Naive thymus-derived CD4-positive, alpha-beta T cell (primary cell): ENCODE data around the gene GALNT14. TPM values are rescaled to one million over a fixed set of nuclear protein-coding genes. Genes with fewer than 3 reads are reported as not detected.

ENCODE experiments used
- ATAC-seq: fragments of 150-1000 bp; cut with Tn5 transposase; 2 replicates; pipeline ENCODE4 v1.10.0; 2021; ENCODE audit warnings: mild to moderate bottlenecking, moderate library complexity
- CTCF ChIA-PET: fragments of 350-600 bp; sonication (Branson Sonifier 250); formaldehyde crosslinking; loops from one replicate; lab custom pipeline; 2021; ENCODE audit warnings: antibody characterized with exemption; lab: Charles Lee
- POLR2A ChIA-PET: fragments of 350-600 bp; sonication (Branson Sonifier 250); formaldehyde crosslinking; loops from one replicate; lab custom pipeline; 2021; ENCODE audit warnings: antibody characterized with exemption, inconsistent platforms; lab: Charles Lee
- DNase-seq, 9 donors: peaks; one replicate each; pipeline versions ENCODE4 v3.0.0 to v3.0.0-alpha.2; 2020 to 2022; ENCODE audit warnings: mixed read lengths in 1 of 9
- H3K27ac ChIP-seq: one replicate; pipeline ENCODE4 v1.7.0; 2013; ENCODE audit warnings: mild to moderate bottlenecking, low read depth, low read length, moderate library complexity
- H3K27me3 ChIP-seq, 2 donors: one replicate each; pipeline ENCODE4 v1.7.0; 2013; ENCODE audit warnings: low read length in 2 of 2, mild to moderate bottlenecking in 2 of 2, moderate library complexity in 2 of 2; ENCODE audit not compliant: control insufficient read depth in 2 of 2, insufficient read depth in 2 of 2
- H3K36me3 ChIP-seq, 3 experiments: 1 replicate in 2 of 3; 2 replicates in 1 of 3; pipeline ENCODE4 v1.7.0; 2013; ENCODE audit warnings: low read length in 3 of 3, mild to moderate bottlenecking in 3 of 3, moderate library complexity in 1 of 3; ENCODE audit not compliant: insufficient read depth in 3 of 3, control insufficient read depth in 2 of 3
- H3K4me1 ChIP-seq, 2 donors: one replicate each; pipeline ENCODE4 v1.7.0; 2013; ENCODE audit warnings: low read length in 2 of 2, mild to moderate bottlenecking in 2 of 2, moderate library complexity in 1 of 2; ENCODE audit not compliant: control insufficient read depth in 2 of 2, insufficient read depth in 2 of 2
- H3K4me3 ChIP-seq: 2 replicates; pipeline ENCODE4 v1.7.0; 2013; ENCODE audit warnings: mild to moderate bottlenecking, low read length
- H3K9me3 ChIP-seq, 3 experiments: 1 replicate in 2 of 3; 2 replicates in 1 of 3; pipeline ENCODE4 v1.7.0; 2013; ENCODE audit warnings: low read length in 3 of 3; ENCODE audit not compliant: control insufficient read depth in 2 of 3
- H3K27ac Mint-ChIP-seq, 9 donors: one replicate each; pipeline ENCODE4 v1.8.0; 2020 to 2022; ENCODE audit warnings: mixed read lengths in 9 of 9, mild to moderate bottlenecking in 8 of 9, moderate library complexity in 5 of 9, inconsistent platforms in 2 of 9
- H3K27me3 Mint-ChIP-seq, 5 donors: one replicate each; pipeline ENCODE4 v1.8.0; 2021 to 2022; ENCODE audit warnings: mixed read lengths in 5 of 5, mild to moderate bottlenecking in 1 of 5
- H3K36me3 Mint-ChIP-seq, 5 donors: one replicate each; pipeline ENCODE4 v1.8.0; 2020 to 2022; ENCODE audit warnings: mixed read lengths in 5 of 5, mild to moderate bottlenecking in 3 of 5, inconsistent platforms in 1 of 5
- H3K4me1 Mint-ChIP-seq, 7 donors: one replicate each; pipeline ENCODE4 v1.8.0; 2020 to 2022; ENCODE audit warnings: mixed read lengths in 7 of 7, mild to moderate bottlenecking in 3 of 7, inconsistent platforms in 1 of 7
- H3K4me3 Mint-ChIP-seq, 10 donors: one replicate each; pipeline ENCODE4 v1.8.0; 2020 to 2022; ENCODE audit warnings: mild to moderate bottlenecking in 10 of 10, mixed read lengths in 10 of 10, moderate library complexity in 6 of 10, inconsistent platforms in 2 of 10
- H3K9me3 Mint-ChIP-seq, 11 donors: one replicate each; pipeline ENCODE4 v1.8.0; 2020 to 2022; ENCODE audit warnings: mixed read lengths in 11 of 11, mild to moderate bottlenecking in 4 of 11, inconsistent platforms in 1 of 11, moderate library complexity in 1 of 11
- intact Hi-C, 2 donors: fragments of 100-400 bp; cut with micrococcal nuclease; formaldehyde crosslinking; loops; one replicate each; pipeline ENCODE4 v1.15.1; 2023
- polyA plus RNA-seq, 2 donors: library from polyadenylated mRNA; unstranded; fragments of 300-500 nt; fragmentation: Illumina TruSeq; gene quantifications; one replicate each; pipeline ENCODE4 v1.2.3, GENCODE V29; 2021
- total RNA-seq, 6 experiments: library from RNA in 5 of 6; stranded (reverse) in 5 of 6; gene quantifications; 1 replicate in 5 of 6; 2 replicates in 1 of 6; pipeline ENCODE4 v1.2.3 and lab custom pipeline; 2021 to 2026

Gene GALNT14
- total and polyA plus RNA-seq, 7 experiments from 2014 or later, result 0.64 to 1.1 TPM; not detected in 5

DNA sequence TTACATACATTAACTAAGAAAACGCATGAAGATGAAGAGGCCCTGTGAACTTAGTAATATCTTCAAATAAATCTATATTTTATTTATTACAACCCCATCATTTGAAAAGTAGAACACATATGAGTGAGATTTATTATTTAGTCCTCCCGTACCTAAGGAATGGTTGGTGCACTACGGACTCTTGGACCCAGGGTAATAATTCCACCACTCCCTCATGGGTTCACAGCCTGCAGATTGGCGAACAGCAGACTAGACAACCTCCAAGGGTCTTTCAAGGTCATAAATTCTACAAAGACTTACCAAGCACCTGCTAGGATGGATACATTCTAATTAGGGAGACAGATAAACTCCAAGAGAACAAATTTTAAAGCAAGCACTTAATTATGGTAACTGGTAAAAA, 51.6 kb downstream of the GALNT14 start:
- peaks cover 0 to 9% (median 4%) of the 10 kb centered on the region in 5 donors for H3K27me3 Mint-ChIP-seq

DNA sequence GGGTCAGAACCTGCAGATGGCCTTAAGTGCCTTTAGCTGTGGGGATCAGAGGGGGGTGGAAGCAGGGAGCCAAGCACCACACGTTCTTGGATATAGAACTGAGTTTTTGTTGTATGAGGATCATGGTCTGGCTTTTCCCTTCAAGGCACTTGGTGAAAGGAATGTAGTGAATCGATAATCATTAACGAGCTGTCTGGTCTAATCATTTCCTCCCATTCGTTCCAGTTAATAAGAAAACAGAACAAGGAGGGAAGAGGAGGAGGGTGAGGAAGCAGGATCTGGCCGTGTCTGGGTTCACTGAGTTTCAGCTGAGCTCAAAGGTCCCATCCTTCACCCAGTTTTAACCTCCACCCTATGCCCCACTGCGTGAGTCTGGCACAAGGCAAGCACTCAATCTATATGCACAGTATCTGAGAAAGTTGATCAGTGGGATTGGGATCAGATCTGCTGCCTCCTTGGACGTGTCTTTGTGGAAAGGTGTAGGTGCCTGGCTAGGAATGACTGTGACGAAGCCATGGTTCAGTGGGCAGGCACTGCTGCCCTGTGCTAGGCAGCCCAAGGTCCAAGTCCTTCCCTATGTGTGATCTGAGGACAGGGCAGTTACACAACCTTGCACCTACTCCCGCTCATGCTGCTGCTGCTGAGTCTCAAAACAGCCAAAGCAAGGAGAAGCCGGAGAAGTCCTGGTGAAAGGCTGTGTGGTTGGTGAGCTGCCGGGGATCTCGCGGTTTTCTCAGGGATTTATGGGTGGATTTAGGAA, 54.8 kb downstream of the GALNT14 start:
- DNase-seq (no peak), ATAC-seq (no peak)
- no peaks in the 10 kb centered on the region for H3K27me3 ChIP-seq
- intact Hi-C loops, result no loop called here
- H3K27ac ChIP-seq, result no peak overlapping the region
- POLR2A ChIA-PET, result no interaction called here
- H3K9me3 ChIP-seq, result no peaks in the 10 kb centered on the region
- CTCF ChIA-PET, result no interaction called here
- H3K4me3 Mint-ChIP-seq, result no peak overlapping the region
- no peaks in the 10 kb centered on the region for H3K4me1 Mint-ChIP-seq
- no peaks in the 10 kb centered on the region for H3K9me3 Mint-ChIP-seq
- no peaks in the 10 kb centered on the region for H3K36me3 Mint-ChIP-seq
- H3K4me1 ChIP-seq, result no peaks in the 10 kb centered on the region
- no peaks in the 10 kb centered on the region for H3K36me3 ChIP-seq
- no peak overlapping the region for H3K4me3 ChIP-seq
- H3K27me3 Mint-ChIP-seq, result peaks cover under 1 to 19% (median 5%) of the 10 kb centered on the region in 5 donors
- no peak overlapping the region for H3K27ac Mint-ChIP-seq

More for the DNA sequence above, 51.6 kb downstream of the GALNT14 start:
- Mint-ChIP-seq H3K27ac (no peak overlapping the region), H3K4me1 (no peaks in the 10 kb centered on the region), H3K36me3 (no peaks in the 10 kb centered on the region), H3K9me3 (peaks cover 0 to 1% (median 0%) of the 10 kb centered on the region in 11 donors), H3K4me3 (no peak overlapping the region)
- H3K36me3 ChIP-seq, result no peaks in the 10 kb centered on the region
- H3K27ac ChIP-seq, result no peak overlapping the region
- POLR2A ChIA-PET, result no interaction called here
- H3K4me3 ChIP-seq, result no peak overlapping the region
- no peaks in the 10 kb centered on the region for H3K27me3 ChIP-seq
- no peaks in the 10 kb centered on the region for H3K9me3 ChIP-seq
- H3K4me1 ChIP-seq, result no peaks in the 10 kb centered on the region
- DNase-seq (no peak), ATAC-seq (no peak)
- intact Hi-C loops, result no loop called here
- CTCF ChIA-PET, result no interaction called here

GRCh38 chr2:31082002-31082401, 56.2 kb downstream of the GALNT14 start:
- Histone ChIP-seq H3K4me1 (no peaks in the 10 kb centered on the region), H3K9me3 (no peaks in the 10 kb centered on the region), H3K4me3 (no peak overlapping the region), H3K27me3 (no peaks in the 10 kb centered on the region), H3K27ac (no peak overlapping the region), H3K36me3 (no peaks in the 10 kb centered on the region)
- Mint-ChIP-seq H3K4me1 (no peaks in the 10 kb centered on the region), H3K36me3 (no peaks in the 10 kb centered on the region), H3K4me3 (no peak overlapping the region), H3K27me3 (peaks cover 0 to 13% (median 4%) of the 10 kb centered on the region in 5 donors), H3K9me3 (no peaks in the 10 kb centered on the region), H3K27ac (no peak overlapping the region)
- ChIA-PET CTCF (no interaction called here), POLR2A (no interaction called here)
- ATAC-seq (no peak), DNase-seq (no peak)
- intact Hi-C loops, result no loop called here

GRCh38 chr2:31081492-31081891, 56.7 kb downstream of the GALNT14 start:
- H3K4me3 Mint-ChIP-seq, result no peak overlapping the region
- H3K9me3 Mint-ChIP-seq, result no peaks in the 10 kb centered on the region
- Histone ChIP-seq H3K4me3 (no peak overlapping the region), H3K4me1 (no peaks in the 10 kb centered on the region), H3K27ac (no peak overlapping the region), H3K36me3 (no peaks in the 10 kb centered on the region), H3K9me3 (no peaks in the 10 kb centered on the region), H3K27me3 (no peaks in the 10 kb centered on the region)
- POLR2A ChIA-PET, result no interaction called here
- H3K4me1 Mint-ChIP-seq, result no peaks in the 10 kb centered on the region
- ATAC-seq (no peak), DNase-seq (no peak)
- peaks cover 0 to 13% (median 4%) of the 10 kb centered on the region in 5 donors for H3K27me3 Mint-ChIP-seq
- CTCF ChIA-PET, result no interaction called here
- no peak overlapping the region for H3K27ac Mint-ChIP-seq
- intact Hi-C loops, result no loop called here
- no peaks in the 10 kb centered on the region for H3K36me3 Mint-ChIP-seq

DNA sequence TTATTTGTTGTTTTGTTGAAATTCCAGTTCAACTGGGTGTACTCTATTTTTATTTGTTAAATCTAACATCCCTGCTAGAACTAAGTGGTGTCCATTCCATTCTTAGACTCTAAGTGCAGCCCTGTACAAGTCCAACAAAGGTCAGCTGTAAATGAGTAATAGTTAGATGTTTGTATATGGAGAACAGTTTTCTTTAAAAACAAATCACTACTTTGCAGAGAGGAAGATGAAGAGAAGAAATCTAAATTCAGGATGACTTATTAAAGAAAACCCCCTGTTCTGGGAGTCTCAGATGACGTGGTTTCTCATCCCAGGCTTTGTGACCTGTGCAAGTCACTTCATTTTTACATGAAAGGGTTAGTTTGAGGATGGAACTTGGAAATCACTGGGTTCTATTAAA, 57.9 kb downstream of the GALNT14 start:
- Mint-ChIP-seq H3K9me3 (no peaks in the 10 kb centered on the region), H3K4me3 (no peak overlapping the region), H3K27me3 (peaks cover 0 to 13% (median 4%) of the 10 kb centered on the region in 5 donors), H3K27ac (no peak overlapping the region), H3K36me3 (no peaks in the 10 kb centered on the region), H3K4me1 (no peaks in the 10 kb centered on the region)
- no peaks in the 10 kb centered on the region for H3K36me3 ChIP-seq
- DNase-seq (no peak), ATAC-seq (no peak)
- POLR2A ChIA-PET, result no interaction called here
- H3K4me3 ChIP-seq, result no peak overlapping the region
- intact Hi-C loops, result no loop called here
- no peaks in the 10 kb centered on the region for H3K9me3 ChIP-seq
- no peak overlapping the region for H3K27ac ChIP-seq
- H3K27me3 ChIP-seq, result no peaks in the 10 kb centered on the region
- CTCF ChIA-PET, result no interaction called here
- H3K4me1 ChIP-seq, result no peaks in the 10 kb centered on the region

- POLR2A ChIA-PET, result no interaction called here
- no peaks in the 10 kb centered on the region for H3K9me3 ChIP-seq
- H3K4me1 ChIP-seq, result no peaks in the 10 kb centered on the region
- H3K27me3 ChIP-seq, result no peaks in the 10 kb centered on the region
- no peak overlapping the region for H3K27ac ChIP-seq
- DNase-seq (no peak), ATAC-seq (no peak)
- H3K9me3 Mint-ChIP-seq, result no peaks in the 10 kb centered on the region
- H3K4me3 Mint-ChIP-seq, result no peak overlapping the region
- no peaks in the 10 kb centered on the region for H3K36me3 Mint-ChIP-seq
- no peaks in the 10 kb centered on the region for H3K4me1 Mint-ChIP-seq
- CTCF ChIA-PET, result no interaction called here
- H3K27ac Mint-ChIP-seq, result no peak overlapping the region
- H3K27me3 Mint-ChIP-seq, result peaks cover 0 to 13% (median 4%) of the 10 kb centered on the region in 5 donors
- H3K4me3 ChIP-seq, result no peak overlapping the region
- H3K36me3 ChIP-seq, result no peaks in the 10 kb centered on the region
- intact Hi-C loops, result no loop called here
Measured at GRCh38 chr2:31079665-31080064, 58.6 kb downstream of the GALNT14 start.

GRCh38 chr2:31078579-31079105, 59.6 kb downstream of the GALNT14 start:
- Histone ChIP-seq H3K4me3 (no peak overlapping the region), H3K27ac (no peak overlapping the region), H3K27me3 (no peaks in the 10 kb centered on the region), H3K9me3 (no peaks in the 10 kb centered on the region), H3K4me1 (no peaks in the 10 kb centered on the region), H3K36me3 (no peaks in the 10 kb centered on the region)
- DNase-seq, result no peak
- ChIA-PET CTCF (no interaction called here), POLR2A (no interaction called here)
- Mint-ChIP-seq H3K36me3 (no peaks in the 10 kb centered on the region), H3K9me3 (no peaks in the 10 kb centered on the region), H3K4me3 (no peak overlapping the region), H3K27me3 (peaks cover 0 to 10% (median 4%) of the 10 kb centered on the region in 5 donors), H3K27ac (no peak overlapping the region), H3K4me1 (no peaks in the 10 kb centered on the region)
- no peak for ATAC-seq
- intact Hi-C loops, result no loop called here
